NT2/D1 (cell line): ENCODE results near the gene TMEM62.
"Not testable (repeated sequence)": the region's sequence is repeated elsewhere in the genome, so short reads cannot be mapped to it uniquely, and the experiment has no call there.

Source experiments
- SUZ12 ChIP-seq: IDR thresholded peaks from 2 replicates; pipeline ENCODE4 v1.6.1; 2011; ENCODE audit not compliant: insufficient read length, insufficient read depth; ENCODE audit errors: extremely low read depth
- YY1 ChIP-seq: IDR thresholded peaks from 2 replicates; pipeline ENCODE4 v1.6.1; 2011; ENCODE audit not compliant: insufficient read length, insufficient read depth
- ZNF274 ChIP-seq: IDR thresholded peaks from 2 replicates; pipeline ENCODE4 v1.6.1; 2011; ENCODE audit warnings: mild to moderate bottlenecking, low read depth, low read length

- not testable (repeated sequence) for TF ChIP-seq SUZ12, ZNF274, YY1
Measured at GRCh38 chr15:43128174-43128979, 5.0 kb upstream of the TMEM62 start.
